Gastroesophageal sphincter (tissue), 3 donors: ENCODE data around the gene USP11.

Experiments
- CTCF ChIP-seq, 4 experiments: fragments of 200-600 bp in 2 of 4; fragments of 450-650 bp in 2 of 4; sonication (generic) in 1 of 4; IDR thresholded peaks; one replicate each; pipeline ENCODE4 v1.5.1; 2017 to 2019; ENCODE audit warnings: antibody characterized with exemption in 4 of 4, mild to moderate bottlenecking in 2 of 4, moderate library complexity in 2 of 4
- EP300 ChIP-seq: sonication (generic); formaldehyde crosslinking; IDR thresholded peaks from one replicate; pipeline ENCODE4 v1.6.1; 2017; ENCODE audit warnings: antibody characterized with exemption, mild to moderate bottlenecking
- POLR2A ChIP-seq, 2 donors: fragments of 450-650 bp; IDR thresholded peaks; one replicate each; pipeline ENCODE4 v1.6.1; 2017; ENCODE audit warnings: antibody characterized with exemption in 2 of 2, mild to moderate bottlenecking in 2 of 2, moderate library complexity in 1 of 2
- POLR2AphosphoS5 ChIP-seq: sonication (generic); formaldehyde crosslinking; IDR thresholded peaks from one replicate; pipeline ENCODE4 v1.6.1; 2017; ENCODE audit warnings: antibody characterized with exemption

DNA sequence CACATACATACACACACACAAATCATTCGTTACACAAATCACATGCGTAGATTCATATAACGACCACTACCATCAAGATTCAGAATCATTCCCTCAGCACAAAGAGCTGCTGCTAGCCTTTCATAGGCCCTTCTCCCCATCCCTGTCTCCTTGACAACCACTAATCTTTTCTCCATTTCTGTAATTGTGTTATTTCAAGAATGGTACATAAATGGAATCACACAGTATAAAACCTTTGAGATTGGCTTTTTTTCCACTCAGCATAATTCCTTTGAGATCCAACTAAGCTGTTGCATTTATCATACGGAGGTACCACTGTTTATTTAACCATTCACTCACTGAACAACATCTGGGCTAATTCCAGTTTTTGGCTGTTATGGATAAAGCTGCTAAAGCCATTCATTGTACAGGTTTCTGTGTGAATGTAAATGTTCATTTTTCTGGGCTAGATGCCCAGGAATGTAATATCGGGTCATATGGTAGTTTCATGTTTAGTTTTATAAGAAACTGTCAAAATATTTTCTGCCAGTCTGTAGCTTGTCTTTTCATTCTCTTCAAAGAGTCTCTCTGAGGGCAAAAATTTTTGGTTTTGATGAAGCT is 64.1 kb downstream of the USP11 start:
- TF ChIP-seq CTCF (IDR thresholded peaks at IDR 0.05) (no peak), POLR2AphosphoS5 (no peak), POLR2A (IDR thresholded peaks at IDR 0.05) (no peak), EP300 (no peak)
